A549 (cell line): ENCODE results near the gene NEK5.
"Not testable (repeated sequence)": the region's sequence is repeated elsewhere in the genome, so short reads cannot be mapped to it uniquely, and the experiment has no call there.

Experiments
- CBX2 ChIP-seq: fragments of 200-600 bp; sonication (generic); IDR thresholded peaks from 2 replicates; pipeline ENCODE4 v1.6.1; 2016; ENCODE audit warnings: low read depth, mild to moderate bottlenecking, borderline replicate concordance
- CTCF ChIP-seq: fragments of >200 bp; sonication (Bioruptor Twin); formaldehyde crosslinking; IDR thresholded peaks from 3 replicates; pipeline ENCODE4 v1.5.1; 2016
- FOSB ChIP-seq: fragments of 250-450 bp; sonication (Bioruptor Pico); IDR thresholded peaks from 2 replicates; pipeline ENCODE4 v1.5.0; 2020; ENCODE audit warnings: mild to moderate bottlenecking, moderate library complexity
- HDAC2 ChIP-seq: fragments of 200-600 bp; sonication (generic); IDR thresholded peaks from 2 replicates; pipeline ENCODE4 v1.6.1; 2016
- KDM1A ChIP-seq: fragments of 200-600 bp; sonication (generic); IDR thresholded peaks from 2 replicates; pipeline ENCODE4 v1.6.1; 2016; ENCODE audit warnings: low read depth, mild to moderate bottlenecking
- NFE2L2 ChIP-seq: fragments of 150-350 bp; conservative IDR thresholded peaks from 2 replicates; pipeline ENCODE4 v1.6.1; 2014; ENCODE audit warnings: low read length
- PBX3 ChIP-seq: IDR thresholded peaks from 2 replicates; pipeline ENCODE4 v1.6.1; 2012
- POLR2A ChIP-seq: IDR thresholded peaks from 2 replicates; pipeline ENCODE4 v1.6.1; 2012; ENCODE audit warnings: mild to moderate bottlenecking, low read length
- POLR2AphosphoS2 ChIP-seq: conservative IDR thresholded peaks from 2 replicates; pipeline ENCODE4 v1.6.1; 2012; ENCODE audit warnings: low read length, improper control_type of control experiment, inconsistent platforms
- USF2 ChIP-seq: fragments of 450-650 bp; IDR thresholded peaks from 2 replicates; pipeline ENCODE4 v1.6.1; 2014; ENCODE audit warnings: antibody characterized with exemption

GRCh38 chr13:52102423-52102822 is 26.4 kb downstream of the NEK5 start:
- TF ChIP-seq POLR2A; CTCF; POLR2AphosphoS2; CBX2; HDAC2; USF2; NFE2L2; KDM1A; FOSB (CRISPR knock-in tag); PBX3: not testable (repeated sequence)
